ENCODE measurements around the gene GOLGA6D.
"Not testable (repeated sequence)": the region's sequence is repeated elsewhere in the genome, so short reads cannot be mapped to it uniquely, and the experiment has no call there.

DNA sequence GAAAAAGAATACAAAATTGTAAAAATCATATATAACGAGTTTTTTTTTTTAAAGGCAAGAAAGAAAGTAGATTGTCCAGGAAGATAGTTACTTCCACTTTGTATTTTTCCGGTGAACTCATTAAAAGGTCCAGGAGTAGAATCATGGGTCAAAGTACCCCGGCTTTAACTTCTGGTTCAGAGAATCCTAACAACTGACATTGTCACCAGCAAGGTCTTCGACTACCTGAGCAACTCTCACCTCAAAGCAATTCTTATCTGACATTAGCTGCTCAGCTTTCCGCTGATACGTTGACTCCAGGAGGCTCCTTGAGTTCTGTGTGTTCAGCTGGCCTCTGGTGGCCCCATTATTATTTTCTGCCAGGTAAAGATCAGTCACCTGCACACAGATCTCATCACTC, 33.6 kb upstream of the GOLGA6D start:
- TF ChIP-seq, protein P1, sequence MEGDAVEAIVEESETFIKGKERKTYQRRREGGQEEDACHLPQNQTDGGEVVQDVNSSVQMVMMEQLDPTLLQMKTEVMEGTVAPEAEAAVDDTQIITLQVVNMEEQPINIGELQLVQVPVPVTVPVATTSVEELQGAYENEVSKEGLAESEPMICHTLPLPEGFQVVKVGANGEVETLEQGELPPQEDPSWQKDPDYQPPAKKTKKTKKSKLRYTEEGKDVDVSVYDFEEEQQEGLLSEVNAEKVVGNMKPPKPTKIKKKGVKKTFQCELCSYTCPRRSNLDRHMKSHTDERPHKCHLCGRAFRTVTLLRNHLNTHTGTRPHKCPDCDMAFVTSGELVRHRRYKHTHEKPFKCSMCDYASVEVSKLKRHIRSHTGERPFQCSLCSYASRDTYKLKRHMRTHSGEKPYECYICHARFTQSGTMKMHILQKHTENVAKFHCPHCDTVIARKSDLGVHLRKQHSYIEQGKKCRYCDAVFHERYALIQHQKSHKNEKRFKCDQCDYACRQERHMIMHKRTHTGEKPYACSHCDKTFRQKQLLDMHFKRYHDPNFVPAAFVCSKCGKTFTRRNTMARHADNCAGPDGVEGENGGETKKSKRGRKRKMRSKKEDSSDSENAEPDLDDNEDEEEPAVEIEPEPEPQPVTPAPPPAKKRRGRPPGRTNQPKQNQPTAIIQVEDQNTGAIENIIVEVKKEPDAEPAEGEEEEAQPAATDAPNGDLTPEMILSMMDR (IDR thresholded peaks at IDR 0.05; ENCODE audit: poor library complexity): not testable (repeated sequence)
- not testable (repeated sequence) for TF ChIP-seq EZH2 (IDR thresholded peaks at IDR 0.05; ENCODE audit: borderline replicate concordance); EZH2phosphoT487 (IDR thresholded peaks at IDR 0.05; ENCODE audit: low read depth, severe bottlenecking, unreplicated experiment)
